OCI-LY7 (cell line): ENCODE measurements around the gene APOL1. TPM values are rescaled to one million over a fixed set of nuclear protein-coding genes. Genes with fewer than 3 reads are reported as not detected.

Experiments
- BruUV-seq: library from RNA; stranded (reverse); fragments of 400-500 nt; replicated peaks from 2 replicates; lab custom pipeline; 2021; lab: Mats Ljungman, UMichigan
- CTCF ChIA-PET: fragments of 300-600 bp; sonication (Branson Sonifier 250); formaldehyde crosslinking; loops from one replicate; lab custom pipeline; 2022; ENCODE audit warnings: antibody characterized with exemption; ENCODE audit not compliant: unreplicated experiment; lab: Charles Lee
- POLR2A ChIA-PET: fragments of 300-600 bp; sonication (Branson Sonifier 250); formaldehyde crosslinking; loops from one replicate; lab custom pipeline; 2022; ENCODE audit warnings: antibody characterized with exemption; lab: Charles Lee
- DNase-seq: peaks from one replicate; pipeline ENCODE4 v3.0.0-alpha.2; 2015; ENCODE audit warnings: low spot score
- H2AFZ ChIP-seq: fragments of 200-600 bp; sonication (generic), shearing (Covaris generic); 2 replicates; pipeline ENCODE4 v1.6.1; 2014; ENCODE audit warnings: mild to moderate bottlenecking, antibody characterized with exemption, low read length, moderate library complexity
- H3K27ac ChIP-seq: fragments of 200-600 bp; sonication (generic); 2 replicates; pipeline ENCODE4 v1.5.1; 2014; ENCODE audit warnings: mixed run types, low read depth, mild to moderate bottlenecking, moderate library complexity, low read length, inconsistent platforms; ENCODE audit not compliant: poor library complexity, severe bottlenecking
- H3K36me3 ChIP-seq: fragments of 200-600 bp; sonication (generic); 2 replicates; pipeline ENCODE4 v1.6.1; 2014; ENCODE audit warnings: mild to moderate bottlenecking, antibody characterized with exemption, low read length, moderate library complexity, mixed read lengths; ENCODE audit not compliant: insufficient read depth
- H3K4me1 ChIP-seq: fragments of 200-600 bp; sonication (generic); 2 replicates; pipeline ENCODE4 v1.5.1; 2014; ENCODE audit warnings: mild to moderate bottlenecking, low read length; ENCODE audit not compliant: insufficient read depth, poor library complexity, severe bottlenecking
- H3K4me2 ChIP-seq: fragments of 200-600 bp; sonication (generic); 2 replicates; pipeline ENCODE4 v1.6.1; 2014; ENCODE audit warnings: mild to moderate bottlenecking, low read length
- H3K4me3 ChIP-seq: fragments of 200-600 bp; sonication (generic); 2 replicates; pipeline ENCODE4 v1.5.1; 2014; ENCODE audit warnings: mild to moderate bottlenecking, low read depth, low read length; ENCODE audit not compliant: poor library complexity, severe bottlenecking
- H3K79me2 ChIP-seq: fragments of 200-600 bp; sonication (generic); 2 replicates; pipeline ENCODE4 v1.6.1; 2016; ENCODE audit warnings: low read depth, mild to moderate bottlenecking, low read length, moderate library complexity, mixed read lengths; ENCODE audit not compliant: insufficient read depth
- H3K9me2 ChIP-seq: fragments of 200-600 bp; sonication (generic); 2 replicates; pipeline ENCODE4 v1.6.1; 2016; ENCODE audit warnings: mild to moderate bottlenecking, low read length, mixed read lengths; ENCODE audit not compliant: insufficient read depth
- H3K9me3 ChIP-seq: fragments of 200-600 bp; sonication (generic); 2 replicates; pipeline ENCODE4 v1.6.1; 2014; ENCODE audit warnings: mild to moderate bottlenecking, mixed run types, low read length, mixed read lengths
- H4K20me1 ChIP-seq: fragments of 200-600 bp; sonication (generic); 2 replicates; pipeline ENCODE4 v1.6.1; 2014; ENCODE audit warnings: mild to moderate bottlenecking, antibody characterized with exemption, low read length, moderate library complexity, mixed read lengths; ENCODE audit not compliant: insufficient read depth
- CTCF ChIP-seq: fragments of 200-600 bp; sonication (generic); conservative IDR thresholded peaks from 2 replicates; pipeline ENCODE4 v1.5.1; 2014; ENCODE audit warnings: mild to moderate bottlenecking, antibody characterized with exemption, low read length, moderate library complexity, mixed read lengths
- EZH2phosphoT487 ChIP-seq: fragments of 200-600 bp; sonication (generic); IDR thresholded peaks from 2 replicates; pipeline ENCODE4 v1.6.1; 2018; ENCODE audit warnings: low read depth, borderline replicate concordance, mild to moderate bottlenecking, mixed run types, antibody characterized with exemption, low read length, moderate library complexity, mixed read lengths
- intact Hi-C: fragments of 100-400 bp; cut with micrococcal nuclease; formaldehyde crosslinking; loops from one replicate; pipeline ENCODE4 v1.10.0; 2022; ENCODE audit not compliant: unreplicated experiment
- total RNA-seq, 2 experiments: library from RNA; depleted of rRNA in 1 of 2; stranded (reverse); fragments of >200 nt in 1 of 2; shearing (Covaris generic) in 1 of 2; gene quantifications; 2 replicates each; pipeline ENCODE4 v1.2.3, GENCODE V29; 2014 to 2022

The APOL1 gene
- total RNA-seq, 2 experiments from 2014 or later: 0.42 to 0.47 TPM

GRCh38 chr22:36279219-36279666 is 26.3 kb downstream of the APOL1 start:
- no TSS peak for BruUV-seq
- Histone ChIP-seq H3K4me2 (no peak overlapping the region), H4K20me1 (no peaks in the 10 kb centered on the region), H3K4me3 (no peak overlapping the region), H3K9me3 (no peaks in the 10 kb centered on the region), H3K79me2 (no peaks in the 10 kb centered on the region), H3K4me1 (peaks cover 9% of the 10 kb centered on the region), H3K9me2 (no peaks in the 10 kb centered on the region), H3K36me3 (peaks cover 43% of the 10 kb centered on the region), H2AFZ (no peak overlapping the region), H3K27ac (no peak overlapping the region)
- ChIA-PET CTCF (no interaction called here), POLR2A (no interaction called here)
- no peak for DNase-seq
- intact Hi-C loops: no loop called here
- TF ChIP-seq EZH2phosphoT487 (no peak), CTCF (no peak)

DNA sequence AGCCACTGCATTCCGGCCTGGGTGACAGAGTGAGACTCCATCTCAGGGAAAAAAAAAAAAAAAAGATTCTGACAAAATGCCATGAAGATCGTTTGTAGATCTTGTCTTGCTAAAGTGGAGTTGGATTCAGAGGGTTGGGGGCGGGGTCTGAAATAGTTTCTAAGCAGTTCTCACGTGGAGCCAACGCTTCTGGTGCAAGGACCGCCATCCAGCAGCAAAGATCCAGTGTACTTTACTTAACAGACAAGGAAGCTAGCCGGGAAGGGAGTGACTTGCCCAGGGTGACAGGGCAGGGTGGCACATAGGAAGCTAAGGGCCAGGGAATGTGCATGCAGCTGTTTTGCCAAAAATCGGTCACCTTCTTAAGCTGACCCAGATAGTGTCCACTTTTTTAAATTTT is 27.4 kb downstream of the APOL1 start:
- Histone ChIP-seq H3K79me2 (no peaks in the 10 kb centered on the region), H2AFZ (no peak overlapping the region), H4K20me1 (no peaks in the 10 kb centered on the region), H3K9me2 (no peaks in the 10 kb centered on the region), H3K27ac (no peak overlapping the region), H3K4me3 (no peak overlapping the region), H3K4me2 (no peak overlapping the region), H3K4me1 (peaks cover 9% of the 10 kb centered on the region), H3K9me3 (no peaks in the 10 kb centered on the region), H3K36me3 (peaks cover 54% of the 10 kb centered on the region)
- TF ChIP-seq CTCF (no peak), EZH2phosphoT487 (no peak)
- POLR2A ChIA-PET: interaction anchor here (0.6 kb wide), 2 partner anchors 8 to 201 kb away, joined by 4 to 7 read pairs; no protein-coding TSS in a partner anchor
- DNase-seq: no peak
- intact Hi-C loops: no loop called here
- CTCF ChIA-PET: no interaction called here
- BruUV-seq: no TSS peak

GRCh38 chr22:36281781-36282327 is 28.9 kb downstream of the APOL1 start:
- POLR2A ChIA-PET: no interaction called here
- Histone ChIP-seq H3K4me1 (peaks cover 9% of the 10 kb centered on the region), H3K4me2 (no peak overlapping the region), H3K9me3 (no peaks in the 10 kb centered on the region), H2AFZ (no peak overlapping the region), H3K27ac (no peak overlapping the region), H3K36me3 (peaks cover 69% of the 10 kb centered on the region), H3K79me2 (no peaks in the 10 kb centered on the region), H4K20me1 (no peaks in the 10 kb centered on the region), H3K9me2 (no peaks in the 10 kb centered on the region), H3K4me3 (no peak overlapping the region)
- CTCF ChIA-PET: no interaction called here
- no peak for TF ChIP-seq CTCF
- no peak for TF ChIP-seq EZH2phosphoT487
- BruUV-seq: no TSS peak
- intact Hi-C loops: no loop called here
- DNase-seq: no peak
